Ishikawa (cell line): ENCODE measurements around the gene DAB1.

Experiments used
- CEBPB ChIP-seq: IDR thresholded peaks from 2 replicates; pipeline ENCODE4 v1.6.1; 2012
- CREB1 ChIP-seq: IDR thresholded peaks from 2 replicates; pipeline ENCODE4 v1.6.1; 2012; ENCODE audit warnings: low read depth
- EGR1 ChIP-seq: IDR thresholded peaks from 2 replicates; pipeline ENCODE4 v1.6.1; 2012
- EP300 ChIP-seq: IDR thresholded peaks from 2 replicates; pipeline ENCODE4 v1.6.1; 2012; ENCODE audit warnings: borderline replicate concordance
- FOXM1 ChIP-seq: IDR thresholded peaks from 2 replicates; pipeline ENCODE4 v1.6.1; 2012; ENCODE audit warnings: low read depth, borderline replicate concordance
- MAX ChIP-seq: IDR thresholded peaks from 2 replicates; pipeline ENCODE4 v1.6.1; 2012
- NFIC ChIP-seq: IDR thresholded peaks from 2 replicates; pipeline ENCODE4 v1.6.1; 2012
- RAD21 ChIP-seq: IDR thresholded peaks from 2 replicates; pipeline ENCODE4 v1.6.1; 2012; ENCODE audit warnings: low read depth
- TAF1 ChIP-seq: IDR thresholded peaks from 2 replicates; pipeline ENCODE4 v1.6.1; 2012; ENCODE audit warnings: low read depth, mild to moderate bottlenecking
- TCF12 ChIP-seq: IDR thresholded peaks from 2 replicates; pipeline ENCODE4 v1.6.1; 2012; ENCODE audit warnings: low read depth
- TEAD4 ChIP-seq: IDR thresholded peaks from 2 replicates; pipeline ENCODE4 v1.6.1; 2012
- USF1 ChIP-seq: IDR thresholded peaks from 2 replicates; pipeline ENCODE4 v1.6.1; 2012
- YY1 ChIP-seq: IDR thresholded peaks from 2 replicates; pipeline ENCODE4 v1.6.1; 2012; ENCODE audit warnings: low read depth
- ZBTB7A ChIP-seq: IDR thresholded peaks from 2 replicates; pipeline ENCODE4 v1.6.1; 2012; ENCODE audit warnings: low read depth
- TF ChIP-seq, protein P1 (sequence below): IDR thresholded peaks from 2 replicates; pipeline ENCODE4 v1.6.1; 2012; ENCODE audit warnings: low read depth, mild to moderate bottlenecking

DAB1 gene

DNA sequence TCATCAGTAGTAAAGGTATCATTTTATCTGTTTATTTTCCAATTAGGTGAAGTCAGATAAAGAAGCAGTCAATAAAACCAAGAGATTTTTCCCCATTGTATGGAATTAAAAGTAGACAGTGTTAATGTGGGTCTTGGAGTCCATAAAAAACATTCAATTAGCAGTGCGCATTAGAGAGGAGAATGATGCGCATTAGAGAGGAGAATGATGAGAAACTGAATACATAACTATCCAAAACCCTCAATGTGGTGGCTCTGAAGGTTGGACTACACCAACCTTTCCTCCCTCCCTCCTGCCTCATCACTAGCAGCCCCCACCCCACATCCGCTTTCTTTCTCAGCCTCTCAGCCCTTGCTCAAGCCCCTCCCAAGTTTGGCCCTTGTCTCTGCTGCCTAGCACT, 99.5 kb downstream of the DAB1 start:
- no peak for TF ChIP-seq EGR1

- TF ChIP-seq, protein P1, sequence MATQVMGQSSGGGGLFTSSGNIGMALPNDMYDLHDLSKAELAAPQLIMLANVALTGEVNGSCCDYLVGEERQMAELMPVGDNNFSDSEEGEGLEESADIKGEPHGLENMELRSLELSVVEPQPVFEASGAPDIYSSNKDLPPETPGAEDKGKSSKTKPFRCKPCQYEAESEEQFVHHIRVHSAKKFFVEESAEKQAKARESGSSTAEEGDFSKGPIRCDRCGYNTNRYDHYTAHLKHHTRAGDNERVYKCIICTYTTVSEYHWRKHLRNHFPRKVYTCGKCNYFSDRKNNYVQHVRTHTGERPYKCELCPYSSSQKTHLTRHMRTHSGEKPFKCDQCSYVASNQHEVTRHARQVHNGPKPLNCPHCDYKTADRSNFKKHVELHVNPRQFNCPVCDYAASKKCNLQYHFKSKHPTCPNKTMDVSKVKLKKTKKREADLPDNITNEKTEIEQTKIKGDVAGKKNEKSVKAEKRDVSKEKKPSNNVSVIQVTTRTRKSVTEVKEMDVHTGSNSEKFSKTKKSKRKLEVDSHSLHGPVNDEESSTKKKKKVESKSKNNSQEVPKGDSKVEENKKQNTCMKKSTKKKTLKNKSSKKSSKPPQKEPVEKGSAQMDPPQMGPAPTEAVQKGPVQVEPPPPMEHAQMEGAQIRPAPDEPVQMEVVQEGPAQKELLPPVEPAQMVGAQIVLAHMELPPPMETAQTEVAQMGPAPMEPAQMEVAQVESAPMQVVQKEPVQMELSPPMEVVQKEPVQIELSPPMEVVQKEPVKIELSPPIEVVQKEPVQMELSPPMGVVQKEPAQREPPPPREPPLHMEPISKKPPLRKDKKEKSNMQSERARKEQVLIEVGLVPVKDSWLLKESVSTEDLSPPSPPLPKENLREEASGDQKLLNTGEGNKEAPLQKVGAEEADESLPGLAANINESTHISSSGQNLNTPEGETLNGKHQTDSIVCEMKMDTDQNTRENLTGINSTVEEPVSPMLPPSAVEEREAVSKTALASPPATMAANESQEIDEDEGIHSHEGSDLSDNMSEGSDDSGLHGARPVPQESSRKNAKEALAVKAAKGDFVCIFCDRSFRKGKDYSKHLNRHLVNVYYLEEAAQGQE = no peak
- TF ChIP-seq FOXM1 (no peak), TCF12 (no peak), CREB1 (no peak), NFIC (no peak), ZBTB7A (no peak)
Measured at GRCh38 chr1:57321776-57322175, 102.1 kb downstream of the DAB1 start.

DNA sequence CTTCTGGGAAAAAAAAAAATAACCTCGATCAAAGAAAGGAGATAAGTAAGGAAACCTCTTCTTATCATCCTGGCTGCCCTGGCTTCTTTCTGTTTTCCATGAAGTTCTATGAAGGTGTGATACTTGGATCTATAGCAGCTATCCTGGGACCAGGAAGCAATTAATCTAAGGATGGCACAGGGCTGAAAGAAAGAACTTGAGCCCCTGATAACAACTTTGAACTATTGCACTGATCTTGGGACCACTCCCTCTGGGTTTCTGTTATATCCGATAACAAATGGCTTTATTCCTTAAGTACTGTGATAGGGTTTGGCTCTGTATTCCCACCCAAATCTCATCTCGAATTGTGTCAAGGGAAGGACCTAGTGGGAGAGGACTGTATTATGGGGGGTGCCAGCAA, 104.1 kb downstream of the DAB1 start:
- no peak for TF ChIP-seq CREB1

GRCh38 chr1:57319165-57319564, 104.7 kb downstream of the DAB1 start:
- no peak for TF ChIP-seq TAF1
- TF ChIP-seq MAX = no peak
- no peak for TF ChIP-seq EP300
- no peak for TF ChIP-seq TEAD4
- TF ChIP-seq YY1 = no peak
- TF ChIP-seq, protein P1 = no peak
- no peak for TF ChIP-seq EGR1
- TF ChIP-seq CREB1 = no peak
- TF ChIP-seq RAD21 = no peak

DNA sequence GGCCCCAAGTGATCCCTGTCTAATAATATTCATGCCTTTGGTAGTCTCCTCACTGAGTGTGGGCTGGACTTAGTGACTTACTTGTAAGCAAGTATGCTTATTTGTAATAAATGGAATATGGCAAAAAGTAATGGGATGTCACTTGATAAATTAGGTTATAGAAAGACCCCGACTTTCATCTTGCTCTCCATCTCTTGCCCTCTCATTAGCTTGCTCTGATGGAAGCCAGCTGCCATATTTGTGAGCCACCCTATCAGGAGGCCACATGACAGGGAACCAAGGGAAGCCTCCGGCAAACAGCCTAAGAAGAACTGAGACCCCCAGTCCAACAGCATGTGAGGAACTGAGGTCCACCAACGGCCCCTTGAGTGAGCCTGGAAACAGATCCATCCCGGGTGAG, 107.0 kb downstream of the DAB1 start:
- TF ChIP-seq NFIC = no peak
- no peak for TF ChIP-seq CREB1
- TF ChIP-seq TEAD4 = no peak
- no peak for TF ChIP-seq TAF1
- no peak for TF ChIP-seq TCF12
- no peak for TF ChIP-seq ZBTB7A

DNA sequence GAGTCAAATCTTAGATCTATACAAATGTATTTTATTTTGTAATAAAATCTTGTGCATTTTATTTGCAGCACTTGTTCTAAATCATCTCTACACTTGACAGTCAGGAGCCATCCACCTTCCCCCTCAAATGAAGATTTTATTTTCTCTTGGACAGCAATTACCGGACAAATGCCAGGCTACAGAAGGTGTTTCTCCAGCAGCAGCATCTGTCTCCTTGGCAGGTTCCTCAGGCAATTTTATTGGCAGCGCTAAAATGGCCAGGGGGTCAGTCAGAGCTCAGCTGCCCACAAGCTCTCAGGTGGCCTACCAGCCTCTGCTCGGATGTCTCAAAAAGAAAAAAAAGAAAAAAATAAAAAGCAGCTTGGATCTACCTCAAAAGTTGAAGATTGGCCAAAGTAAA, 107.6 kb downstream of the DAB1 start:
- TF ChIP-seq TCF12 = no peak
- TF ChIP-seq, protein P1 = no peak
- no peak for TF ChIP-seq NFIC
- TF ChIP-seq CEBPB = no peak
- TF ChIP-seq CREB1 = no peak
- no peak for TF ChIP-seq TEAD4
- no peak for TF ChIP-seq MAX

- TF ChIP-seq, protein P1 = no peak
- no peak for TF ChIP-seq YY1
- no peak for TF ChIP-seq NFIC
- TF ChIP-seq EGR1 = no peak
- TF ChIP-seq CEBPB = no peak
- TF ChIP-seq EP300 = no peak
- no peak for TF ChIP-seq RAD21
- no peak for TF ChIP-seq TCF12
- no peak for TF ChIP-seq USF1
- TF ChIP-seq TEAD4 = no peak
- no peak for TF ChIP-seq CREB1
- TF ChIP-seq TAF1 = no peak
- TF ChIP-seq ZBTB7A = no peak
- TF ChIP-seq FOXM1 = no peak
- no peak for TF ChIP-seq MAX
Measured at GRCh38 chr1:57312869-57313268, 111.0 kb downstream of the DAB1 start.
